OCI-LY3 (cell line): ENCODE data around the gene OR4D11.

ENCODE experiments used
- H2AFZ ChIP-seq: fragments of 200-600, 300-600 bp; shearing (Covaris generic); 2 replicates; pipeline ENCODE4 v1.6.0; 2014; ENCODE audit warnings: antibody characterized with exemption, low read depth, low read length
- H3K27ac ChIP-seq: fragments of 200-600, 300-600 bp; sonication (generic); 2 replicates; pipeline ENCODE4 v1.5.1; 2014; ENCODE audit warnings: mild to moderate bottlenecking, low read length, moderate library complexity, mixed read lengths
- H3K27me3 ChIP-seq: fragments of 200-600, 300-600 bp; sonication (generic); 2 replicates; pipeline ENCODE4 v1.6.1; 2014; ENCODE audit warnings: low read depth, low read length, mixed read lengths
- H3K36me3 ChIP-seq: fragments of 200-600, 300-600 bp; sonication (generic); replicated peaks from 2 replicates; pipeline ENCODE3; 2014; ENCODE audit warnings: low read depth, low read length, mixed read lengths
- H3K4me1 ChIP-seq: fragments of 300-600, 200-600 bp; sonication (generic); 2 replicates; pipeline ENCODE4 v1.6.1; 2014; ENCODE audit warnings: low read length, mixed read lengths
- H3K4me2 ChIP-seq: fragments of 200-600, 300-600 bp; sonication (generic); 2 replicates; pipeline ENCODE4 v1.6.1; 2014; ENCODE audit warnings: low read length, mixed read lengths
- H3K4me3 ChIP-seq: fragments of 300-600, 200-600 bp; sonication (generic); 2 replicates; pipeline ENCODE4 v1.5.1; 2014; ENCODE audit warnings: antibody characterized with exemption, mild to moderate bottlenecking, low read length, moderate library complexity
- H3K79me2 ChIP-seq: fragments of 300-600, 200-600 bp; shearing (Covaris generic); 2 replicates; pipeline ENCODE4 v1.6.1; 2014; ENCODE audit warnings: mild to moderate bottlenecking, low read length, mixed read lengths
- H3K9ac ChIP-seq: fragments of 300-600, 200-600 bp; shearing (Covaris generic); 2 replicates; pipeline ENCODE4 v1.6.0; 2014; ENCODE audit warnings: mild to moderate bottlenecking, low read length, moderate library complexity
- H3K9me3 ChIP-seq: fragments of 200-600, 300-600 bp; shearing (Covaris generic); 2 replicates; pipeline ENCODE4 v1.6.1; 2014; ENCODE audit warnings: low read length, mixed read lengths; ENCODE audit not compliant: insufficient read depth
- H4K20me1 ChIP-seq: fragments of 200-600, 300-600 bp; sonication (generic); 2 replicates; pipeline ENCODE4 v1.6.1; 2016; ENCODE audit warnings: low read length, mixed read lengths; ENCODE audit not compliant: insufficient read depth
- CTCF ChIP-seq: fragments of 200-600, 300-600 bp; sonication (generic); IDR thresholded peaks from 2 replicates; pipeline ENCODE4 v1.5.1; 2014; ENCODE audit warnings: antibody characterized with exemption, low read length, low read depth
- EZH2phosphoT487 ChIP-seq: fragments of 200-600 bp; shearing (Covaris generic); IDR thresholded peaks from 2 replicates; pipeline ENCODE4 v1.6.1; 2018; ENCODE audit warnings: antibody characterized with exemption, mixed run types, low read depth

OR4D11 gene

GRCh38 chr11:59550842-59551658 lies 47.7 kb downstream of the OR4D11 start:
- TF ChIP-seq CTCF (no peak), EZH2phosphoT487 (no peak)
- peak overlapping the region; percentile 96 for H3K4me2 ChIP-seq
- peak overlapping the region; percentile 84 for H3K9ac ChIP-seq
- peak overlapping the region; percentile 89 for H3K4me3 ChIP-seq
- peak overlapping the region; percentile 90 for H3K27ac ChIP-seq
- H2AFZ ChIP-seq = 0 out of 2 replicates have a peak overlapping the region, but pooled peaks have one; percentile 37
- no peaks in the 10 kb centered on the region for H3K36me3 ChIP-seq
- H3K4me1 ChIP-seq = peaks cover 10% of the 10 kb centered on the region; the same call in 1 of the 2 replicates
- H3K9me3 ChIP-seq = no peaks in the 10 kb centered on the region
- H3K79me2 ChIP-seq = no peaks in the 10 kb centered on the region
- no peaks in the 10 kb centered on the region for H4K20me1 ChIP-seq
- H3K27me3 ChIP-seq = no peaks in the 10 kb centered on the region

GRCh38 chr11:59551659-59552521 lies 48.5 kb downstream of the OR4D11 start:
- no peak for TF ChIP-seq EZH2phosphoT487
- no peak for TF ChIP-seq CTCF
- H3K4me3 ChIP-seq = peak overlapping the region; percentile 89
- H3K27ac ChIP-seq = peak overlapping the region; percentile 90
- peak overlapping the region; percentile 48 for H2AFZ ChIP-seq
- H3K79me2 ChIP-seq = no peaks in the 10 kb centered on the region
- H3K4me2 ChIP-seq = peak overlapping the region; percentile 96
- H3K27me3 ChIP-seq = no peaks in the 10 kb centered on the region
- H3K4me1 ChIP-seq = peaks cover 10% of the 10 kb centered on the region; the same call in 1 of the 2 replicates
- no peaks in the 10 kb centered on the region for H4K20me1 ChIP-seq
- H3K36me3 ChIP-seq = no peaks in the 10 kb centered on the region
- peak overlapping the region; percentile 84 for H3K9ac ChIP-seq
- no peaks in the 10 kb centered on the region for H3K9me3 ChIP-seq

GRCh38 chr11:59552844-59553243 lies 49.5 kb downstream of the OR4D11 start:
- H2AFZ ChIP-seq = no peak overlapping the region
- H4K20me1 ChIP-seq = no peaks in the 10 kb centered on the region
- H3K4me2 ChIP-seq = no peak overlapping the region
- peaks cover 11% of the 10 kb centered on the region; the same call in 1 of the 2 replicates for H3K4me1 ChIP-seq
- H3K79me2 ChIP-seq = no peaks in the 10 kb centered on the region
- no peak overlapping the region; the same call in 1 of the 2 replicates for H3K27ac ChIP-seq
- no peaks in the 10 kb centered on the region for H3K27me3 ChIP-seq
- H3K9ac ChIP-seq = no peak overlapping the region
- no peak for TF ChIP-seq EZH2phosphoT487
- TF ChIP-seq CTCF = no peak
- H3K36me3 ChIP-seq = no peaks in the 10 kb centered on the region
- H3K9me3 ChIP-seq = no peaks in the 10 kb centered on the region
- no peak overlapping the region for H3K4me3 ChIP-seq

GRCh38 chr11:59553323-59553722 lies 49.9 kb downstream of the OR4D11 start:
- H3K4me2 ChIP-seq = no peak overlapping the region
- no peaks in the 10 kb centered on the region for H3K36me3 ChIP-seq
- peaks cover 15% of the 10 kb centered on the region; the same call in 1 of the 2 replicates for H3K4me1 ChIP-seq
- no peak overlapping the region for H3K27ac ChIP-seq
- H3K79me2 ChIP-seq = no peaks in the 10 kb centered on the region
- no peak for TF ChIP-seq CTCF
- TF ChIP-seq EZH2phosphoT487 = no peak
- H2AFZ ChIP-seq = no peak overlapping the region
- H3K27me3 ChIP-seq = no peaks in the 10 kb centered on the region
- no peak overlapping the region for H3K9ac ChIP-seq
- H3K9me3 ChIP-seq = no peaks in the 10 kb centered on the region
- H3K4me3 ChIP-seq = no peak overlapping the region
- no peaks in the 10 kb centered on the region for H4K20me1 ChIP-seq
